Measurements from ENCODE around the gene SLC49A3. TPM values are rescaled to one million over a fixed set of nuclear protein-coding genes. Genes with fewer than 3 reads are reported as not detected.
A peak's percentile ranks its signal among the peaks of the same experiment; 100 is the strongest.

The SLC49A3 gene
- total and polyA plus RNA-seq, 2 of the 13 experiments (the other 11 are each of a cell fraction or from before 2014, with no cell fraction given), result 0.07 to 0.17 TPM

- TF ChIP-seq FOSL1 (CRISPR knock-in tag; IDR thresholded peaks at IDR 0.05; ENCODE audit: borderline replicate concordance) (no peak), MXD1 (CRISPR knock-in tag; IDR thresholded peaks at IDR 0.05) (peak; percentile 63), PAX8 (CRISPR knock-in tag; IDR thresholded peaks at IDR 0.05; ENCODE audit: borderline replicate concordance) (peak; percentile 77; the same call in 1 of the 2 replicates), ZNF737 (CRISPR knock-in tag; IDR thresholded peaks at IDR 0.05; ENCODE audit: borderline replicate concordance) (peak; percentile 45; the same call in 1 of the 2 replicates), CREB1 (IDR thresholded peaks at IDR 0.05) (peak; percentile 100), CREB1 (CRISPR knock-in tag; IDR thresholded peaks at IDR 0.05) (no peak), YEATS4 (CRISPR knock-in tag; IDR thresholded peaks at IDR 0.05; ENCODE audit: borderline replicate concordance) (no peak), ZNF337 (CRISPR knock-in tag; IDR thresholded peaks at IDR 0.05; ENCODE audit: borderline replicate concordance, low read depth) (no peak), ZNF607 (CRISPR knock-in tag; IDR thresholded peaks at IDR 0.05; ENCODE audit: borderline replicate concordance) (peak; percentile 70; the same call in 1 of the 2 replicates), PRPF4 (IDR thresholded peaks at IDR 0.05; ENCODE audit: low read depth, low read length, poor library complexity, severe bottlenecking) (no peak), MTA1 (CRISPR knock-in tag; IDR thresholded peaks at IDR 0.05; ENCODE audit: borderline replicate concordance) (no peak; the same call in 1 of the 2 replicates), ZNF883 (CRISPR knock-in tag; IDR thresholded peaks at IDR 0.05; ENCODE audit: not compliant biosample characterization) (peak; percentile 81), RARA (CRISPR knock-in tag; IDR thresholded peaks at IDR 0.05) (peak; percentile 54; the same call in 1 of the 2 replicates), ZNF362 (CRISPR knock-in tag; IDR thresholded peaks at IDR 0.05; ENCODE audit: borderline replicate concordance) (0 out of 2 replicates have a peak, but pooled peaks have one; percentile 40), LBX2 (CRISPR knock-in tag; IDR thresholded peaks at IDR 0.05; ENCODE audit: borderline replicate concordance) (peak; percentile 20; the same call in 1 of the 2 replicates), ZNF572 (CRISPR knock-in tag; IDR thresholded peaks at IDR 0.05) (no peak), RFX1 (IDR thresholded peaks at IDR 0.05) (no peak), FLYWCH1 (CRISPR knock-in tag; IDR thresholded peaks at IDR 0.05) (no peak), SRF (IDR thresholded peaks at IDR 0.05; ENCODE audit: low read depth, low read length) (0 out of 2 replicates have a peak, but pooled peaks have one; percentile 10), CSRNP2 (CRISPR knock-in tag; conservative IDR thresholded peaks at IDR 0.05; ENCODE audit: low read depth) (no peak), ZSCAN20 (CRISPR knock-in tag; IDR thresholded peaks at IDR 0.05; ENCODE audit: borderline replicate concordance) (0 out of 2 replicates have a peak, but pooled peaks have one; percentile 66), ARID3A (IDR thresholded peaks at IDR 0.05; ENCODE audit: low read depth, low read length) (no peak), HNF4G (IDR thresholded peaks at IDR 0.05; ENCODE audit: borderline replicate concordance, low read depth, low read length) (peak; percentile 22; the same call in 1 of the 2 replicates), HNF4G (CRISPR knock-in tag; IDR thresholded peaks at IDR 0.05; ENCODE audit: borderline replicate concordance, low read depth) (no peak)
Observed at GRCh38 chr4:674172-675035, 14.5 kb downstream of the SLC49A3 start, which contains the start of the genes ATP5ME and MYL5 (continued).
